NCI-H446 treated with DMSO at 0.1 percent for 48 hours (cell line): ENCODE measurements around the gene KRTAP4-5.
"Not testable (repeated sequence)": the region's sequence is repeated elsewhere in the genome, so short reads cannot be mapped to it uniquely, and the experiment has no call there.

ENCODE experiments used
- DNase-seq: peaks from one replicate; lab custom pipeline; 2025; lab: John Stamatoyannopoulos, UW

The KRTAP4-5 gene

DNA sequence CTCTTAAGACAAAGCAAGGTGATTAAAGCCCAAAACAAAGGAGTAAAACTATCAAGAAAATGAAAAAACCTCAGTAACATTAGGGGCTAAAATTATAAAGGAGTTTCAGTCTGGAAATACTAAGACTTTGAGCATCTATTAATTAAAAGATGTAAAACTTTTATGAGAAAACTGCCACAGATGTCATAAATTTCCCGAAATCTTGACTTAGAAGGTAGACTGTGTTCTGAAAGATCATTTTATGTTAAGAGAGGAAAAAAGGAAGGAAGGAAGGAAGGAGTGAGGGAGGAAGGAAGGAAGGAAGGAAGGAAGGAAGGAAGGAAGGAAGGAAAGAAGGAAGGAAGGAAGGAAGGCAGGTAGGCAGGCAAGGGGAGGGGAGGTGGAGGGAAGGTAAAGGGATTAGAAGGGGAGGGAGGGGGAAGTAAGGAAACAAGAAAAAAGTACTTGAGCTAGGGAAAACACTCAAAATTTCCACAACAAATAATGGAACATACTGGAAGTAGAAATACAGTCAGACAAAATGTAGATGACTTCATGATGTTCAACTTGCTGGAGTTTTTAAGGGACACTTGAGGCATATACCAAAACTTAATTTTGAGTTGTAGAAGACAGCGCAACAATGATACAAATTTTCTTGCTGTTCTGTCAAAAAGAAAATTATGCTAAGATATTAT is 2.0 kb downstream of the KRTAP4-5 start:
- DNase-seq = no peak

- no peak for DNase-seq
These were observed 4.4 kb downstream of the KRTAP4-5 start for GRCh38 chr17:41145261-41145660.

- DNase-seq = no peak
These were observed 4.8 kb downstream of the KRTAP4-5 start for GRCh38 chr17:41144846-41145245.

GRCh38 chr17:41141361-41141760 is 8.3 kb downstream of the KRTAP4-5 start:
- no peak for DNase-seq

GRCh38 chr17:41140360-41141131 is 9.1 kb downstream of the KRTAP4-5 start, which contains the start of gene KRTAP4-6:
KRTAP4-6 (minus strand) TSS chr17:41140544; CDS start chr17:41140487, 57 bp downstream.
- no peak for DNase-seq

DNA sequence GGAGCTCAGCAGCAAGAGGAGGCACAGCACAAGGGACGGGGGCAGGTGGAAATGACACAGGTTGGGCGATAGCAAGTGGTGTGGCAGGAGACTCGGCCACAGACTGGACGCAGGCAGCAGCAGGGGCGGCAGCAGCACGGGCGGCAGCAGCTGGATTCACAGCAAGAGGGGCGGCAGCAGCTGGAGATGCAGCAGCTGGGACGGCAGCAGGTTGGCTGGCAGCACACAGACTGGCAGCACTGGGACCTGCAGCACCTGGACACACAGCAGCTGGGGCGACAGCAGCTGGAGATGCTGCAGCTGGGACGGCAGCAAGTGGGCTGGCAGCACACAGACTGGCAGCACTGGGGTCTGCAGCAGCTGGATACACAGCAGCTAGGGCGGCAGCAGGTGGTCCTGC is 9.8 kb downstream of the KRTAP4-5 start:
- not testable (repeated sequence) for DNase-seq

DNA sequence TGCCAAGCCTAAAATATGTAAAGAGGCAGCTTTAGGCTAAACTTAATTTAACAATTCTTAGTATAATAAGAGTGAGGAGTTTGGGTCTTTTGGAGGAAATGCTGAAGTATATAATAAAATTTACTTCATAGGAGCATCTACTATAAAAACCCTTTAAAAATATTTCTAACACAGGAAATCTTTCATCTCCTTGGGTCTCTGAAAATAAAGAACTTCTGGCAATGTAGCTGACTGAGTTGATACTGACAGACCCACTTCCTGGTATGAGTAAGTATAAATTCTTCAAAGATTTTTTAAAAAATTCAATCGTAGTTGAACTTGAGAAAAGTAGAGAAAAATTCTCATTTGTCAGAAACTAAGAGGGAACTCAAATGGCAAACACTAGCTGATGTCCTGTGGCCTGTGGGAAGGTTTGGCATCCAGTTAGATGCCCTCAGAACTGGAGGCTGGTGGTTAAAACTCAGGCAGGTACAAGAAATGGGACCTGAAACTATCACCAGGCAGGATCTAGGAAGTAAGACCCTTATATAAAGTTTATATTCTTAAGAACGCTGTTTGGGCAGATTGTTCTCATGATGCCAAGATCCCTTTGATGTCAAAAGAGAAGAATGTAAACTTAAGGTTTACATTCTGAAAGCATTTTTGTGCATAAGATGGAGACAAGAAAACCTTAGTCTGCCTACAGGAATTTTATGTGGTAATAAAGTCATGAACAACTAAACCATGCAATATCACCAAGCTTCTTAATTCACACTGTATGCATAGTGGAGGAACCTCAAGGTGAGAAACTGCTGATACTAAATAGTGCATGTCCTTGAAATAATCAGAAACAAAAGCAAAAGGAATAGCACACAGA is 15.5 kb downstream of the KRTAP4-5 start:
- no peak for DNase-seq

GRCh38 chr17:41131979-41132378 is 17.6 kb downstream of the KRTAP4-5 start:
- DNase-seq = no peak

GRCh38 chr17:41127371-41127770 is 22.3 kb downstream of the KRTAP4-5 start:
- no peak for DNase-seq

DNA sequence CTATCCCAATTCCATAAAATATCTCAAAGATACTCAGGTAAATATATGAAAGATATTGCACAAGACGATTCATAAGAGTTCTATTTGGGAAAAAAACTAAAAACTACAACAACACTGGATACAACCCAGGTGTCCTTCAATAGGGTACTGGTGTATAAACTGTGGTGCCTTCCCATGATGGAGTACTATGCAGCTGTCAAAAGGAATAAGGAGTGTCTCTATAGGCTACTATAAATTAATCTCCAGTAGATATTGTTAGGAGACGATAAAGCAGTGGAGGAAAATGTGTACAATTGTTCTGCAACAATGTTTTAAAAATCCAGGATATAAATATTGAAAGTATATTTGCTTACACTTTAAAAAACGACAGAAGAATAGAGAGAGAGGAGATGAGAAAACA is 23.2 kb downstream of the KRTAP4-5 start:
- DNase-seq = no peak

DNA sequence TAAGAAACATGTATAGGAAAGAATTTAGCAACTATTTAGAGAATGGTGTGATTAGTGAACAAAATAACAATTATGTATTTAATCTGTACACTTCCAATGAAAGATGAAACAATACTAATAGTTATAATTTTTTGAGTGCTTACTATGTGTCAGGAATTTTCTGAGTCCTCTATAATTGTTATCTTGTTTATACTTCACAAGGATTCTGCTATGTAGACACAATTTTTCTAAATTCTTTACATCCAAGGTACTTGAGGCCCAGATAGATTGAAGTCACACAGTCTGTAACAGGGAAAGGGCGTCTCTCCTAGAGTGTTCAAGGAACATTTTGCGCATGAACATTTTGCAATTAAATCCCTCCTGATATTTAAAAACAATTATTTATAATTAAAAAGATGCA is 24.6 kb downstream of the KRTAP4-5 start:
- no peak for DNase-seq

DNA sequence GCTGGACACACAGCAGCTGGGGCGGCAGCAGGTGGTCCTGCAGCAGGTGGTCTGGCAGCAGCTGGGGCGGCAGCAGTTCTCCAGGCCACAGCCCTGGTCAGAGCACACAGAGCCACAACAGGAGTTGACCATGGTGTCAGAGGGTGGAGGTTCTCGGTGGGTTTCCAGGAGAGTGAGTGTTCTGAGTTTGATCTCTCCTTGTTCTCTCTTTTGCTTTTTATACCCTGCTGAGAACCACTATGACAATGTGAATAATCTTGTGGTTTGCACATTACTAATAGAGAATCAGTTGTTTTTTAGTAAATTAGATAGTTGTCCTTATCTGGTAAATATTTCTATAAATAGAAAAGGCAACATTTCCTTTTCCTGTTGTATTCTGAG is 25.6 kb downstream of the KRTAP4-5 start, which contains the start of gene KRTAP4-12:
Gene KRTAP4-12 (minus strand): TSS at position 192 of the 381 bp plus-strand sequence. CDS start 60 bp downstream, at position 132.
- DNase-seq = not testable (repeated sequence)

DNA sequence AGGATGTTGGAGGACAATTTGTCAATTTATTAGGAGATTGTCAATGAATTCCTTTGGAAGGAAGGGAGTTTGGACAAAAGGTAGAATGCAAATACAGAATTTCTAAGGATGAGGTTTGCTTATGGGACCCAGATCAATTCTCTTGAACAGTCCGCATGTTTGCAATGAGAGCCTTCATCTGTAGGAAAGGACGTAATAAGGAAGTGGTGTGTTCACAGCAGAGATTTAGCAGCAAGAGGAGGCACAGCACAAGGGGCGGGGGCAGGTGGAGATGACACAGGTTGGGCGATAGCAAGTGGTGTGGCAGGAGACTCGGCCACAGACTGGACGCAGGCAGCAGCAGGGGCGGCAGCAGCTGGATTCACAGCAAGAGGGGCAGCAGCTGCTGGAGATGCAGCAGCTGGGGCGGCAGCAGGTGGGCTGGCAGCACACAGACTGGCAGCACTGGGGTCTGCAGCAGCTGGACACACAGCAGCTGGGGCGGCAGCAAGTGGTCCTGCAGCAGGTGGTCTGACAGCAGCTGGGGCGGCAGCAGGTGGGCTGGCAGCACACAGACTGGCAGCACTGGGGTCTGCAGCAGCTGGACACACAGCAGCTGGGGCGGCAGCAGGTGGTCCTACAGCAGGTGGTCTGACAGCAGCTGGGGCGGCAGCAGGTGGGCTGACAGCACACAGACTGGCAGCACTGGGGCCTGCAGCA is 26.2 kb downstream of the KRTAP4-5 start:
- DNase-seq = not testable (repeated sequence)

DNA sequence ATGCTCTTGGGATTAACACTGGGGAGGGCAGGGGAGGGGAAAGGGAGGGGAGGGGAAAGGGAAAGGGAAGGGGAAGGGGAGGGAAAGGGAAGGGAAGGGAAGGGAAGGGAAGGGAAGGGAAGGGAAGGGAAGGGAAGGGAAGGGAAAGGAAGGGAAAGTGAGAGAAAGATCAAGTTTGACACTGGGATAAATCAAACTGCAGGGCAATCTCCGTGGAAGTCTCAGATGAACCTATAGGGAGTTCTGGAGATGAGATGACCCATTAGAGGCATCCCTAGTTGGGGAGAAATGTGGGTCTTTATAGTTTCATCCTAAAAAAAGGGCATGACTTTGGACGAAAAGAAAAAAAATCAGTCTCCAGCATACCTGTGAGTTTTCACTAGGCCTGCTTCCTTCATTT is 27.9 kb downstream of the KRTAP4-5 start:
- DNase-seq = no peak

DNA sequence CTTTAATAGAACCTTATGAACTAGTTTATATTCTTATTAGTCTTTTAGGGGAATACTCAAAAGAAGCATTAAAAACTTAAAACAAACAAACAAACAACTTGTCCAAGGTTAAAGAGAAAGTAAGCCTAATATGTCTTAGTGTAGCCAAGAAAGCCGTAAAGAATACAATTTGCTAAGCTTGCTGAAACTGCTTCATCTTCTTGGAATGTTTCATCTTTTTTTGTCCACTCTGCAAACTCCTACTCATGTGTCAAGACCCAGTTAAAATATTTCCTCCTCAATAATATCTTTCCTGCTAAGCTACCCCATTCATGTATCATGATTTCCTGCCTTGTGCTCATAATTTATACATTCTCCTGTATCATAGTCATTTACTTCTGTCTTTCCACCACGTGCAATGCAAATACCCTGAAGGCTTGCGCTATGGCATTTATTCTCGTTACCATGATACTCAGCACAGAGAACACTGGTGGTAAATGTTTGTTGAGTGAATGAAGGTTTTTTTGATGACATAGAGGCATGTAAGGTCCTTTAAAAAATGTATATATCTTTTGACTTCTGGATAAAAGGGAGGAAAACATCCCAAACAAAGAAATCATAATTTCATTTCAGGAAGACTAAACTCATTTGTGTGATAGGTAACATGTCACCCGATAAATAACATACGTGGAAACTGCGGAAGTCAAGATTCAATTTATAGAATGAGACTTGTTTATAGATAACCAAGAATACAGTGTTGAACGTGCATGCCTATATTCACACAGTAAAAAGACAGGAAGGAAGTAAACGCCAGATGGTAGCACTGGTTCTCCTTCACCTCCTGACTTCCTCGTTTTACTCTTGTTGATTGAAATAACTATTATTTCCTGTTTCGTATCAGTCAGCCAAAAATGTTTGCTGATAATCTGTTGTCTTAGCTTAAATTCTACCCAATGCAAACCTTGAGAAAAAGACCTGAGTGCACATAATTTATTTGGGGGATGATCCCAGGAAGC is 29.6 kb downstream of the KRTAP4-5 start:
- DNase-seq = not testable (repeated sequence)

DNA sequence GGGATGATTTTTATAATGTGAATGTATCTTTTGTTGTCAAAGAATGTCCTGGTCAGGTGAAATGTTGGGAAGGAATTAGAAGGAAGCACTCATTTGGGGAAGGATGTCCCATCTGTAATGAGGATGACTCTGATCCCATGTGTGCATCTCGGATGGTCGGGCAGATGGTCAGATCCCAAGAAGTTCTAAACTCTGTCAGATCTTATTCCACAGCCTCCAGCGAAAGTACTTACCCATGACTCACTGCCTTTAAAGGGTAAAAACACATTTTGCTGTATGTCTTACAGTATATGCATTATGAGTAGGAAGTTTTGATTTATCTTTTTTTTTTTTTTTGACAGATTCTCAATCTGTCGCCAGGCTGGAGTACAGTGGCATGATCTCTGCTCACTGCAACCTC is 30.9 kb downstream of the KRTAP4-5 start:
- no peak for DNase-seq

- not testable (repeated sequence) for DNase-seq
These were observed 31.7 kb downstream of the KRTAP4-5 start, which contains the start of gene KRTAP4-11 for GRCh38 chr17:41117846-41118386. KRTAP4-11 (minus strand) TSS chr17:41118373; CDS start chr17:41118315, 58 bp downstream.

DNA sequence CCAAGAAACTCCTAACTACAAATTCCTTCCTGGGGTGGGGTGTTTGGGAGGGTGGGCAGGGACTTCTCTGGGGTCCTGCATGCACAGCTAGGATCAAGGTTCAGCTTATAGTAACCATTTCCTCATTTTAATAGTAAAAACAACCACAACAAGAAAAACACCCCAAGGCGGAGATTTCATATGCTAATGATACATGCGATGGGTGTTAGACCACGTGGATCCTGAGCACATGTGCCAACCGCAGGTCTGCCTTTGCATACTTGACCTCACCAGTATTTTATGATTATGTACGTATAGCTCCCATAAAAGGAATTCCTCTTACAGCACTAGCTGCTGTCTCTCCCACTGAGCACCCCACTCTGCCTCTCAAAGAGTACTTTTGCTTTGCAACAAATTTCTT is 33.3 kb downstream of the KRTAP4-5 start:
- DNase-seq = no peak

- DNase-seq = no peak
These were observed 38.3 kb downstream of the KRTAP4-5 start for GRCh38 chr17:41111151-41111885.
